GM10847 (cell line): ENCODE data around the gene GRIN2B.

Experiments used
- POLR2A ChIP-seq: IDR thresholded peaks from 2 replicates; pipeline ENCODE4 v1.6.1; 2011; ENCODE audit not compliant: insufficient read length; ENCODE audit errors: extremely low read depth

The GRIN2B gene

GRCh38 chr12:13970803-13971202, 10.6 kb downstream of the GRIN2B start:
- TF ChIP-seq POLR2A = no peak

- no peak for TF ChIP-seq POLR2A
These were observed 13.1 kb downstream of the GRIN2B start for GRCh38 chr12:13968281-13968680.

- no peak for TF ChIP-seq POLR2A
These were observed 16.7 kb downstream of the GRIN2B start for GRCh38 chr12:13964666-13965065.

- no peak for TF ChIP-seq POLR2A
These were observed 18.7 kb downstream of the GRIN2B start for GRCh38 chr12:13962699-13963098.

GRCh38 chr12:13961971-13962370, 19.4 kb downstream of the GRIN2B start:
- no peak for TF ChIP-seq POLR2A

- no peak for TF ChIP-seq POLR2A
These were observed 22.2 kb downstream of the GRIN2B start for GRCh38 chr12:13959131-13959723.

GRCh38 chr12:13957576-13957975, 23.8 kb downstream of the GRIN2B start:
- no peak for TF ChIP-seq POLR2A

- TF ChIP-seq POLR2A = no peak
These were observed 25.3 kb downstream of the GRIN2B start for GRCh38 chr12:13956060-13956590.

GRCh38 chr12:13952096-13952495, 29.3 kb downstream of the GRIN2B start:
- TF ChIP-seq POLR2A = no peak

GRCh38 chr12:13950502-13950901, 30.9 kb downstream of the GRIN2B start:
- no peak for TF ChIP-seq POLR2A

GRCh38 chr12:13948621-13949020, 32.8 kb downstream of the GRIN2B start:
- no peak for TF ChIP-seq POLR2A

- TF ChIP-seq POLR2A = no peak
These were observed 34.0 kb downstream of the GRIN2B start for GRCh38 chr12:13947276-13947946.

- no peak for TF ChIP-seq POLR2A
These were observed 35.8 kb downstream of the GRIN2B start for GRCh38 chr12:13945641-13946040.

- no peak for TF ChIP-seq POLR2A
These were observed 36.2 kb downstream of the GRIN2B start for GRCh38 chr12:13945236-13945635.

GRCh38 chr12:13942826-13943225, 38.6 kb downstream of the GRIN2B start:
- TF ChIP-seq POLR2A = no peak
